ENCODE data around the gene RNF181. TPM values are rescaled to one million over a fixed set of nuclear protein-coding genes. Genes with fewer than 3 reads are reported as not detected.

RNF181 gene
- total RNA-seq, 1 donor from 2014 or later = 67.9 TPM

- Mint-ChIP-seq H3K27ac (ENCODE audit: unreplicated experiment) (peak overlapping the region; percentile 19), H3K4me3 (peak overlapping the region; percentile 31), H3K4me1 (peaks cover 30% of the 10 kb centered on the region), H3K27me3 (ENCODE audit: low read depth) (peaks cover 17% of the 10 kb centered on the region), H3K9me3 (no peaks in the 10 kb centered on the region), H3K36me3 (ENCODE audit: low read depth) (no peaks in the 10 kb centered on the region)
- no peak for DNase-seq (ENCODE audit: low read depth, low spot score)
- TF ChIP-seq CTCF (conservative IDR thresholded peaks at IDR 0.05) = no peak
Measured at GRCh38 chr2:85578243-85579180, 17.0 kb upstream of the RNF181 start.

- no peaks in the 10 kb centered on the region for H3K9me3 Mint-ChIP-seq
- TF ChIP-seq CTCF (conservative IDR thresholded peaks at IDR 0.05) = no peak
- H3K36me3 Mint-ChIP-seq (ENCODE audit: low read depth) = no peaks in the 10 kb centered on the region
- no peak for DNase-seq (ENCODE audit: low read depth, low spot score)
- H3K27ac Mint-ChIP-seq (ENCODE audit: unreplicated experiment) = peak overlapping the region; percentile 55
- H3K4me3 Mint-ChIP-seq = peak overlapping the region; percentile 17
- peaks cover 30% of the 10 kb centered on the region for H3K4me1 Mint-ChIP-seq
- peaks cover 16% of the 10 kb centered on the region for H3K27me3 Mint-ChIP-seq (ENCODE audit: low read depth)
Measured at GRCh38 chr2:85579266-85579935, 16.1 kb upstream of the RNF181 start.

GRCh38 chr2:85580206-85580605 is 15.3 kb upstream of the RNF181 start:
- no peaks in the 10 kb centered on the region for H3K36me3 Mint-ChIP-seq (ENCODE audit: low read depth)
- H3K27me3 Mint-ChIP-seq (ENCODE audit: low read depth) = peaks cover 16% of the 10 kb centered on the region
- H3K4me1 Mint-ChIP-seq = peaks cover 30% of the 10 kb centered on the region

GRCh38 chr2:85582492-85582891 is 13.1 kb upstream of the RNF181 start:
- TF ChIP-seq CTCF (conservative IDR thresholded peaks at IDR 0.05) = no peak
- no peaks in the 10 kb centered on the region for H3K36me3 Mint-ChIP-seq (ENCODE audit: low read depth)
- DNase-seq (ENCODE audit: low read depth, low spot score) = no peak
- H3K27me3 Mint-ChIP-seq (ENCODE audit: low read depth) = peaks cover 14% of the 10 kb centered on the region
- peaks cover 33% of the 10 kb centered on the region for H3K4me1 Mint-ChIP-seq
- no peaks in the 10 kb centered on the region for H3K9me3 Mint-ChIP-seq
- no peak overlapping the region for H3K4me3 Mint-ChIP-seq
- H3K27ac Mint-ChIP-seq (ENCODE audit: unreplicated experiment) = no peak overlapping the region

More at GRCh38 chr2:85580206-85580605, 15.3 kb upstream of the RNF181 start:
- Mint-ChIP-seq H3K27ac (ENCODE audit: unreplicated experiment) (no peak overlapping the region), H3K4me3 (no peak overlapping the region), H3K9me3 (no peaks in the 10 kb centered on the region)
- no peak for DNase-seq (ENCODE audit: low read depth, low spot score)
- no peak for TF ChIP-seq CTCF (conservative IDR thresholded peaks at IDR 0.05)

- no peak for TF ChIP-seq CTCF (conservative IDR thresholded peaks at IDR 0.05)
- Mint-ChIP-seq H3K4me1 (peaks cover 34% of the 10 kb centered on the region), H3K9me3 (no peaks in the 10 kb centered on the region), H3K27ac (ENCODE audit: unreplicated experiment) (no peak overlapping the region), H3K36me3 (ENCODE audit: low read depth) (no peaks in the 10 kb centered on the region), H3K4me3 (no peak overlapping the region), H3K27me3 (ENCODE audit: low read depth) (peaks cover 10% of the 10 kb centered on the region)
- DNase-seq (ENCODE audit: low read depth, low spot score) = no peak
Measured at GRCh38 chr2:85583667-85584353, 11.7 kb upstream of the RNF181 start.
